Natural killer cell (primary cell): Measurements from ENCODE around the gene S100A12. TPM values are rescaled to one million over a fixed set of nuclear protein-coding genes. Genes with fewer than 3 reads are reported as not detected.
"Not testable (repeated sequence)": the region's sequence is repeated elsewhere in the genome, so short reads cannot be mapped to it uniquely, and the experiment has no call there.

Source experiments
- ATAC-seq, 3 donors: fragments of 150-1000 bp in 2 of 3; fragments of 200-7000 bp in 1 of 3; cut with Tn5 transposase; 1 replicate in 1 of 3; 2 replicates in 2 of 3; pipeline ENCODE4 v1.10.0; 2021; ENCODE audit warnings: mild to moderate bottlenecking in 2 of 3, moderate library complexity in 2 of 3
- DNase-seq, 2 donors: peaks; one replicate each; pipeline versions ENCODE4 v3.0.0 to v3.0.0-alpha.2; 2013 to 2021; ENCODE audit warnings: mixed read lengths in 1 of 2
- H3K27ac ChIP-seq: one replicate; pipeline ENCODE4 v1.5.1; 2013; ENCODE audit warnings: mild to moderate bottlenecking, low read length
- H3K27me3 ChIP-seq: one replicate; pipeline ENCODE4 v1.6.1; 2013; ENCODE audit warnings: low read length; ENCODE audit not compliant: control insufficient read depth, insufficient read depth
- H3K36me3 ChIP-seq: one replicate; pipeline ENCODE4 v1.6.1; 2013; ENCODE audit warnings: low read length; ENCODE audit not compliant: control insufficient read depth, insufficient read depth
- H3K4me1 ChIP-seq: one replicate; pipeline ENCODE4 v1.6.1; 2013; ENCODE audit warnings: low read length; ENCODE audit not compliant: control insufficient read depth, insufficient read depth
- H3K4me3 ChIP-seq: one replicate; pipeline ENCODE4 v1.5.1; 2013; ENCODE audit warnings: low read length
- H3K9me3 ChIP-seq: one replicate; pipeline ENCODE4 v1.6.1; 2013; ENCODE audit warnings: low read length; ENCODE audit not compliant: control insufficient read depth, insufficient read depth
- H3K27ac Mint-ChIP-seq, 2 donors: one replicate each; pipeline ENCODE4 v1.8.0; 2022; ENCODE audit warnings: mild to moderate bottlenecking in 2 of 2, mixed read lengths in 2 of 2, moderate library complexity in 1 of 2
- H3K27me3 Mint-ChIP-seq, 2 donors: one replicate each; pipeline ENCODE4 v1.8.0; 2022; ENCODE audit warnings: low read depth in 2 of 2, mixed read lengths in 2 of 2
- H3K36me3 Mint-ChIP-seq: one replicate; pipeline ENCODE4 v1.8.0; 2022; ENCODE audit warnings: mixed read lengths
- H3K4me1 Mint-ChIP-seq, 2 donors: one replicate each; pipeline ENCODE4 v1.8.0; 2022; ENCODE audit warnings: mixed read lengths in 2 of 2
- H3K4me3 Mint-ChIP-seq: one replicate; pipeline ENCODE4 v1.8.0; 2022; ENCODE audit warnings: mild to moderate bottlenecking, moderate library complexity, mixed read lengths
- H3K9me3 Mint-ChIP-seq, 2 donors: one replicate each; pipeline ENCODE4 v1.8.0; 2022; ENCODE audit warnings: mixed read lengths in 2 of 2
- WGBS: methylation state at CpG from one replicate; pipeline ENCODE4 v1.1.7; 2013; ENCODE audit warnings: missing lambda C conversion rate; ENCODE audit not compliant: insufficient coverage; 5-methylcytosine and 5-hydroxymethylcytosine counted together
- intact Hi-C: fragments of 100-400 bp; cut with micrococcal nuclease; formaldehyde crosslinking; loops from one replicate; pipeline ENCODE4 v1.14.2; 2022
- total RNA-seq, 4 donors: library from RNA; stranded (reverse); fragments of 120-200 nt in 1 of 4; gene quantifications; one replicate each; pipeline versions ENCODE4 v1.2.3 to v1.2.4, GENCODE V29; 2013 to 2022
- TF ChIP-seq, protein P1 (sequence below): fragments of 200-600 bp; IDR thresholded peaks from one replicate; pipeline ENCODE4 v1.8.0; 2022; ENCODE audit warnings: antibody characterized with exemption

S100A12 gene
- total RNA-seq, 3 donors from 2014 or later (not counting 1 experiment from before 2014, with no cell fraction given) = 11.4 to 20.4 TPM; not detected in 1

DNA sequence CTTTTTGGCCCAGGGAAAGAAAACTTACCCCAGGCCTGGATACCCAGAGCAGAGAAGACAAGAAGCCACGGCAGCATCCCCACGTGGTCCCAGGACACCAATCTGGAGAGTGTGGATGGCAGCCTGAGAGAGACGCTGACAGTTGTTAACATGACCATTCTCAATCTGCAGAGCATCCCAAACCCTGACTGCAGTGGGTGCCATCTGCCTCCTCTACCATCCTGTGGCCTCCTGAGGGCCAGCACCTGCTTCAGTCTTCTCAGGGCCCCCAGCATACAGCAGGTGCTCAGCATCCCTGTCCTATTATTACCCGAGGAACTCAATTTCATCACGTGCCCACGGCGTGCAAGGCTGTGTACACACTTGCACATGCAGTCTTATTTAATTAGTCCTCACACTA is 27.6 kb downstream of the S100A12 start:
- H3K9me3 ChIP-seq = no peaks in the 10 kb centered on the region
- no peak overlapping the region for H3K27ac Mint-ChIP-seq
- peaks cover 22% of the 10 kb centered on the region for H3K4me1 ChIP-seq
- TF ChIP-seq, protein P1, sequence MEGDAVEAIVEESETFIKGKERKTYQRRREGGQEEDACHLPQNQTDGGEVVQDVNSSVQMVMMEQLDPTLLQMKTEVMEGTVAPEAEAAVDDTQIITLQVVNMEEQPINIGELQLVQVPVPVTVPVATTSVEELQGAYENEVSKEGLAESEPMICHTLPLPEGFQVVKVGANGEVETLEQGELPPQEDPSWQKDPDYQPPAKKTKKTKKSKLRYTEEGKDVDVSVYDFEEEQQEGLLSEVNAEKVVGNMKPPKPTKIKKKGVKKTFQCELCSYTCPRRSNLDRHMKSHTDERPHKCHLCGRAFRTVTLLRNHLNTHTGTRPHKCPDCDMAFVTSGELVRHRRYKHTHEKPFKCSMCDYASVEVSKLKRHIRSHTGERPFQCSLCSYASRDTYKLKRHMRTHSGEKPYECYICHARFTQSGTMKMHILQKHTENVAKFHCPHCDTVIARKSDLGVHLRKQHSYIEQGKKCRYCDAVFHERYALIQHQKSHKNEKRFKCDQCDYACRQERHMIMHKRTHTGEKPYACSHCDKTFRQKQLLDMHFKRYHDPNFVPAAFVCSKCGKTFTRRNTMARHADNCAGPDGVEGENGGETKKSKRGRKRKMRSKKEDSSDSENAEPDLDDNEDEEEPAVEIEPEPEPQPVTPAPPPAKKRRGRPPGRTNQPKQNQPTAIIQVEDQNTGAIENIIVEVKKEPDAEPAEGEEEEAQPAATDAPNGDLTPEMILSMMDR = no peak
- no peaks in the 10 kb centered on the region for H3K36me3 ChIP-seq
- no peak overlapping the region for H3K4me3 Mint-ChIP-seq
- 74% methylated on average over 7 of the region's 7 CpGs for WGBS
- H3K27ac ChIP-seq = no peak overlapping the region
- no peaks in the 10 kb centered on the region for H3K36me3 Mint-ChIP-seq
- no peak overlapping the region for H3K4me3 ChIP-seq
- H3K27me3 ChIP-seq = peaks cover 7% of the 10 kb centered on the region
- no peak for DNase-seq
- intact Hi-C loops = no loop called here
- ATAC-seq = no peak
- peaks cover 17 to 20% of the 10 kb centered on the region in 2 donors for H3K4me1 Mint-ChIP-seq
- H3K9me3 Mint-ChIP-seq = no peaks in the 10 kb centered on the region
- H3K27me3 Mint-ChIP-seq = peaks cover 41 to 53% of the 10 kb centered on the region in 2 donors

DNA sequence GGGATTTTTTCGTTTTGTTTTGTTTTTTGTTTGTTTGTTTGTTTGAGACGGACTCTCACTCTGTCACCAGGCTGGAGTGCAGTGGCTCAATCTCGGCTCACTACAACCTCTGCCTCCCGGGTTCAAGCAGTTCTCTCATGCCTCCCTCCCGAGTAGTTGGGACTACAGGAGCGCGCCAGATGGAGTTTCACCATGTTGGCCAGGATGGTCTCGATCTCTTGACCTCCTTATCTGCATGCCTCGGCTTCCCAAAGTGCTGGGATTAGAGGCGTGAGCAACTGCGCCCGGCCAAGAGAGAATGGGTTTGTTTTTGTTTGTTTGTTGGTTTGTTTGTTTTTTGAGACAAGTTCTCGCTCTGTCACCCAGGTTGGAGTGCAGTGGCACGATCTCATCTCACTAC is 28.4 kb downstream of the S100A12 start:
- DNase-seq, intact Hi-C loops, H3K27ac ChIP-seq, H3K36me3 Mint-ChIP-seq, ATAC-seq, H3K27ac Mint-ChIP-seq, H3K9me3 ChIP-seq, H3K4me3 Mint-ChIP-seq, H3K9me3 Mint-ChIP-seq, H3K27me3 ChIP-seq, H3K4me3 ChIP-seq, H3K36me3 ChIP-seq: not testable (repeated sequence)
- H3K4me1 ChIP-seq = peaks cover 22% of the 10 kb centered on the region
- peaks cover 17 to 20% of the 10 kb centered on the region in 2 donors for H3K4me1 Mint-ChIP-seq
- peaks cover 49 to 53% of the 10 kb centered on the region in 2 donors for H3K27me3 Mint-ChIP-seq
- 83% methylated on average over 14 of the region's 14 CpGs for WGBS

DNA sequence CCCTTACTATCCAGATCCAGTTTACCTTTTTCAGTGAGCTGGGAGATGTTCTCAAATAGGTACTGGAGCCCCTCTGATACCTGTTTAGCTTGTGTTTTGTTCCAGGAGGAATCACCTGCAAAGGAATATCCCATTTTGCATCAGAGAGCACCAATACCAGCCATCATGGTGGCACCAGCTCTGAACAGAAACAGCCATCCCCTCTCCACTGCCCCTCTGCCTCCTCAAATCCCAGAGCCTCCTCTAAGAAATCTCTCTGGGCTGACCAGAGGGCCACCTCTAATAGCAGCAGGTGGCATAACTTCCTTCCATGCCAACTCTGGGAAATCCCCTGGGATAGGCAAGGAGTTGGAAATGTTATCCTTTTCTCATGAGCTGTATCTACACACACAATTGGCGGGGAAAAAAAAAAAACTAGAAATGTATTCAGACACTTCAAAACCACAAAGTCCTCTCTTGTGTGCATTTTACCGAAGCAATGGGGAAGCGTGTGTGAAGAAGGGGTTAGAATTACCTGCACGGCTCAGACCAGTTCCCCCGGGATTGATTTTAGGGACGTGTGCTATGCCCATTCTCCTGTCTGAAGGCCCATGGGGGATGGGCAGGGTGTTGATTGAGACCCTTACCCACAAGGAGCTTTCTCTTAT is 29.2 kb downstream of the S100A12 start:
- Mint-ChIP-seq H3K4me3 (no peak overlapping the region), H3K27me3 (peaks cover 50 to 53% of the 10 kb centered on the region in 2 donors), H3K4me1 (peaks cover 17 to 20% of the 10 kb centered on the region in 2 donors), H3K36me3 (no peaks in the 10 kb centered on the region), H3K9me3 (no peaks in the 10 kb centered on the region), H3K27ac (no peak overlapping the region)
- no peaks in the 10 kb centered on the region for H3K36me3 ChIP-seq
- DNase-seq (no peak), ATAC-seq (no peak)
- peaks cover 7% of the 10 kb centered on the region for H3K27me3 ChIP-seq
- TF ChIP-seq, protein P1 = no peak
- no peak overlapping the region for H3K27ac ChIP-seq
- no peak overlapping the region for H3K4me3 ChIP-seq
- peaks cover 22% of the 10 kb centered on the region for H3K4me1 ChIP-seq
- no peaks in the 10 kb centered on the region for H3K9me3 ChIP-seq
- WGBS = 7% methylated on average over 5 of the region's 6 CpGs
- intact Hi-C loops = no loop called here

DNA sequence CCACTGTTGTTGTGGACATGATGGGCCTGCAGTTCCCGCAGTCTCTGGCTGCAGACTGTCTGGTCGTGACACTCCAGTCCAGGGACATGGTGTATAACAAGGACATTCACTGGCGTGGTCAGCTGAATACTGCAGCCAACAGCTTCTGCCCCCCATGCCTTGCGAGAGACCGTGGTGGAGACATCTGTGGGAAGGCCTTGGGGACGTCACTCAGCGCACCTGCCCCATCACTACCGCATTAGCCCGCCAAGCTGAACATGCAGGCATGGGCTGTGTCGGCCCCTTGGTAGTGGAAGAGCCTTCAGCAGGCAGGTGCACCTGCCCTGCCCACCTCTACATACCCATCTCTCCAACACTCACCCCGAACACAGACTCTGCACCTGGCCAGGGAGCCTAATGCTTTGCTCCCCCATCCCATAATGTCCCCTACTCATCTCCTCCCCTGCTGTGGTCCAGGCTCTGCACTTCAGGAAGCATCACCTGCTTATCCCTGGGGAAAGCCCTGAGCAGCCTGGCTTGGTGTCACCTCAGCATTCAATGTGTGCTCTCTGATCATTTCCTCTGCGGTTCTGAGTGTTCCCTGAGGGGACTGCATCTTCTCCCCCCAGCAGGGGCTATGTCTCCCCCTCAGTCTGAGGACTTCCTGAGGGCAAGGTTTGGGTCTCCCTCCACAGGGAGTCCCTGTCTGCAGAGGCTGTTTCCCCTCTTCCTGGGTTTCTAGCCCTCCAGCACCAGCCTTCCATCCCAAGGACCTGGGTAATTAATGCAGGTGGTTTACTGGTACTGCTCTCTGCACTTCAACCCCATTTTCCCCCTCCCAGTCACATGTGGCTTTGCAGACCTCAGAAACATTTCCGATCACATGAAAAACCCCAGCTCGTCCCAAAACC is 30.0 kb downstream of the S100A12 start:
- no peak overlapping the region for H3K4me3 Mint-ChIP-seq

More for the DNA sequence above, 30.0 kb downstream of the S100A12 start:
- H3K4me1 Mint-ChIP-seq = peaks cover 17 to 20% of the 10 kb centered on the region in 2 donors
- ATAC-seq (peak in 1 of 3 donors; percentile 30), DNase-seq (peak in 1 of 2 donors; percentile 46)
- peaks cover 22% of the 10 kb centered on the region for H3K4me1 ChIP-seq
- intact Hi-C loops = no loop called here
- TF ChIP-seq, protein P1 = no peak
- H3K27ac Mint-ChIP-seq = no peak overlapping the region
- H3K9me3 Mint-ChIP-seq = no peaks in the 10 kb centered on the region
- H3K27me3 ChIP-seq = peaks cover 5% of the 10 kb centered on the region
- H3K9me3 ChIP-seq = no peaks in the 10 kb centered on the region
- no peak overlapping the region for H3K27ac ChIP-seq
- peaks cover 53 to 54% of the 10 kb centered on the region in 2 donors for H3K27me3 Mint-ChIP-seq
- H3K4me3 ChIP-seq = no peak overlapping the region
- 68% methylated on average over 14 of the region's 14 CpGs for WGBS
- H3K36me3 Mint-ChIP-seq = no peaks in the 10 kb centered on the region
- H3K36me3 ChIP-seq = no peaks in the 10 kb centered on the region
